Thoracic aorta (tissue), 2 donors: ENCODE data around the gene OXER1. TPM values are rescaled to one million over a fixed set of nuclear protein-coding genes. Genes with fewer than 3 reads are reported as not detected.

Source experiments
- ATAC-seq: fragments of 150-250 bp; one replicate; pipeline ENCODE4 v1.8.0; 2017; ENCODE audit warnings: low read depth; ENCODE audit not compliant: insufficient number of reproducible peaks, low FRiP score
- DNase-seq: peaks from one replicate; pipeline ENCODE4 v3.0.0-alpha.2; 2020; ENCODE audit warnings: low spot score
- H3K27ac ChIP-seq, 2 donors: fragments of 200-600 bp; sonication (generic); 1 replicate in 1 of 2; 2 replicates in 1 of 2; pipeline ENCODE4 v1.5.1; 2016; ENCODE audit warnings: mild to moderate bottlenecking in 2 of 2, moderate library complexity in 2 of 2
- H3K27me3 ChIP-seq: fragments of 200-600 bp; sonication (generic); replicated peaks from 2 replicates; pipeline ENCODE4 v1.6.0; 2016; ENCODE audit warnings: mild to moderate bottlenecking; ENCODE audit not compliant: insufficient read depth
- H3K36me3 ChIP-seq: fragments of 200-600 bp; sonication (generic); one replicate; pipeline ENCODE4 v1.5.1; 2016
- H3K4me1 ChIP-seq, 2 donors: fragments of 200-600 bp; sonication (generic); 1 replicate in 1 of 2; 2 replicates in 1 of 2; pipeline versions ENCODE4 v1.5.1 to v1.6.0; 2016; ENCODE audit warnings: low read depth in 2 of 2, mild to moderate bottlenecking in 1 of 2; ENCODE audit not compliant: control insufficient read depth in 1 of 2
- H3K4me3 ChIP-seq: fragments of 200-600 bp; sonication (generic); 2 replicates; pipeline ENCODE4 v1.5.1; 2016; ENCODE audit warnings: mild to moderate bottlenecking
- H3K9me3 ChIP-seq: fragments of 200-600 bp; sonication (generic); 2 replicates; pipeline ENCODE4 v1.5.1; 2016
- CTCF ChIP-seq: fragments of 200-600 bp; sonication (generic); IDR thresholded peaks from one replicate; pipeline ENCODE4 v1.5.1; 2019; ENCODE audit warnings: antibody characterized with exemption
- total RNA-seq, 2 donors: library from RNA; depleted of rRNA; stranded (reverse); fragments of >200 nt; gene quantifications; one replicate each; pipeline versions ENCODE4 v1.1.0 to v1.2.3, GENCODE V29; 2016

OXER1 gene
- total RNA-seq, 2 donors from 2014 or later: 4.6 to 5.8 TPM

- H3K27me3 ChIP-seq: no peaks in the 10 kb centered on the region
- no peak for TF ChIP-seq CTCF
- H3K9me3 ChIP-seq: no peaks in the 10 kb centered on the region
- H3K4me3 ChIP-seq: no peak overlapping the region
- no peak for ATAC-seq
- H3K27ac ChIP-seq: no peak overlapping the region
- H3K4me1 ChIP-seq: no peaks in the 10 kb centered on the region
- H3K36me3 ChIP-seq: no peaks in the 10 kb centered on the region
- no peak for DNase-seq
These were observed 821 bp downstream of the OXER1 start for GRCh38 chr2:42762823-42763804.

- Histone ChIP-seq H3K4me3 (no peak overlapping the region), H3K27ac (no peak overlapping the region), H3K36me3 (no peaks in the 10 kb centered on the region), H3K9me3 (no peaks in the 10 kb centered on the region), H3K27me3 (no peaks in the 10 kb centered on the region), H3K4me1 (no peaks in the 10 kb centered on the region)
- DNase-seq (no peak), ATAC-seq (no peak)
- TF ChIP-seq CTCF: no peak
These were observed 1.8 kb downstream of the OXER1 start for GRCh38 chr2:42762155-42762554.

DNA sequence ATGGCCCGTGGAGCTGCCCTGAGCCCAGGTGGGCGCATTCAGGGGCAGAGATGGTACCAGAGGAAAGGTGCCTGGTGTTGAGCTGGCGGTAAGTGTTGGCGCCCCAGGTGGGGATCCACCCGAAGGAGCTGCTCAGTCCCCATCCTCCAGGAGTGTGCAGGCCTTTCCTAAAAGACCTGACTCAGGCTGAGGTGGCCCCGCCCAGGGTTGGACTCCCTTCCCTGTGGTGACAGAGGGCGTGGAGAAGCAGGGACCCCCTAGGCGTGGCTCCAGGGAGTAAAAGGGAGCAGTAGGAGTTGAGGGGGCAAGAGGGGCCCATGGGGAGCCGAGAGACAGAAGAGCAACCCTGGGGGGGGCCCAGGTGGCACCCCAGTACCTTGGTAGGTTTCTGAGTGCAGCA lies 2.4 kb downstream of the OXER1 start:
- no peaks in the 10 kb centered on the region for H3K36me3 ChIP-seq
- no peaks in the 10 kb centered on the region for H3K9me3 ChIP-seq
- TF ChIP-seq CTCF: no peak
- ATAC-seq: no peak
- no peak overlapping the region for H3K27ac ChIP-seq
- H3K27me3 ChIP-seq: no peaks in the 10 kb centered on the region
- H3K4me1 ChIP-seq: no peaks in the 10 kb centered on the region
- no peak overlapping the region for H3K4me3 ChIP-seq
- no peak for DNase-seq

- H3K36me3 ChIP-seq: no peaks in the 10 kb centered on the region
- DNase-seq (no peak), ATAC-seq (no peak)
- H3K9me3 ChIP-seq: no peaks in the 10 kb centered on the region
- TF ChIP-seq CTCF: no peak
- no peak overlapping the region for H3K27ac ChIP-seq
- H3K4me3 ChIP-seq: no peak overlapping the region
- H3K4me1 ChIP-seq: peaks cover 5 to 20% of the 10 kb centered on the region in 2 donors
- no peaks in the 10 kb centered on the region for H3K27me3 ChIP-seq
These were observed 5.2 kb downstream of the OXER1 start for GRCh38 chr2:42758751-42759150.

DNA sequence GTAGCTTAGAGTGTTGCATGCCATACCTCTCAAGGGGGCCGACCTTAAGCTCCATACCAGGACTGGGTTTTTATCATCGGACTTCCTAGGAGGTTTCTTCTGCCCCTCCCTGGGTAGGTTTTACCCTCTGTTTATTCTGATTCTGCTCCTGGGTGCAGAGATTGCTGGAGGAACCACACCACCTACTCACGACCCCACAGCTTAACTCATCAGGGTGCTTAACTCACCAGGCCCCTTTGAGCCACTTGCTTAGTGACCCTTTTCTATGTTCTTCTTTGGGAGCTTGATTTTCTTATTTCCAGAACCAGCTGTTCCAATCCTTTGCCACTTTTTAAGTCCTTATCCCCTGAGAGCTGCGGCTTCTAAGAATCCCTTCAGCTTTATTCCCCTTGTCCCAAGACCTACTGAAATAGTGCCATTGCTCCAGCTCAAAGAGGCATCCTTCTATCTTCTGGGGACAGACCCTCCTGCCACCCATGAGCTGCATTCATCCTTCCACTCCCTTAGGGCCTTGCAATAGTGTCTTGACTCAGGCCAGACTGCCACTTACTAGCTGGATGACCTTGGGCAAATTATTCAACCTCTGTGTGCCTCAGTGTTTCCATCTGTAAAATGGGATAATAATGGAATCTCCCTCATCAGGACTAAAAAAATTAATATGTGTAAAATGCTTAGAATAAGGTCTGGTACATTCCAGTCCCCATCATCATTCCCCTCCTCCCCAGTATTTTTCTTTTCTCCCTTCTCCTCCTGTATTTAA lies 5.8 kb downstream of the OXER1 start:
- DNase-seq (no peak), ATAC-seq (no peak)
- no peak for TF ChIP-seq CTCF
- Histone ChIP-seq H3K9me3 (no peaks in the 10 kb centered on the region), H3K27me3 (no peaks in the 10 kb centered on the region), H3K4me3 (no peak overlapping the region), H3K27ac (no peak overlapping the region), H3K36me3 (no peaks in the 10 kb centered on the region), H3K4me1 (peaks cover 5 to 26% of the 10 kb centered on the region in 2 donors)
